Activated CD4-positive, alpha-beta T cell treated with anti-CD3 and anti-CD28 coated beads for 24 hours (primary cell): ENCODE measurements around the gene CRTC3.
"Not testable (repeated sequence)": the region's sequence is repeated elsewhere in the genome, so short reads cannot be mapped to it uniquely, and the experiment has no call there.

Experiments used
- DNase-seq, 2 donors: peaks; one replicate each; pipeline ENCODE4 v3.0.0-alpha.2; 2020; ENCODE audit warnings: low read depth in 2 of 2

The CRTC3 gene

DNA sequence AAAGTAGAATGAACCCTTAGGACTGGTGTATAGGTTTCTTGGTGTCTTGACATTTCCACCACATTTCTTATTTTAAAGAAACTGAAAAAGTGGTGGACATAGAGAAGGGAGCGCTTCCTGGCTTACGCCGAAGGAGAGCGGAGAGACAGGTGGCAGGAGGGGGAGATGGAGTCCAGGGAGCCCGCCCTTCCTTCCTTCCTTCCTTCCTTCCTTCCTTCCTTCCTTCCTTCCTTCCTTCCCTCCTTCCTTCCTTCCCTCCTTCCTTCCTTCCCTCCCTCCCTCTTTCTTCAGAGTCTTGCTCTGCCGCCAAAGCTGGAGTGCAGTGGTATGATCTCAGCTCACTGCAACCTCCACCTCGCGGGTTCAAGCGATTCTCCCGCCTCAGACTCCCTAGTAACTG is 143.6 kb downstream of the CRTC3 start:
- not testable (repeated sequence) for DNase-seq

GRCh38 chr15:90674476-90674875 is 144.8 kb downstream of the CRTC3 start:
- DNase-seq, result no peak

- DNase-seq, result no peak
Measured at GRCh38 chr15:90675464-90675863, 145.7 kb downstream of the CRTC3 start.

GRCh38 chr15:90677807-90678790 is 148.4 kb downstream of the CRTC3 start:
- no peak for DNase-seq

- no peak for DNase-seq
Measured at GRCh38 chr15:90679959-90680358, 150.2 kb downstream of the CRTC3 start.

DNA sequence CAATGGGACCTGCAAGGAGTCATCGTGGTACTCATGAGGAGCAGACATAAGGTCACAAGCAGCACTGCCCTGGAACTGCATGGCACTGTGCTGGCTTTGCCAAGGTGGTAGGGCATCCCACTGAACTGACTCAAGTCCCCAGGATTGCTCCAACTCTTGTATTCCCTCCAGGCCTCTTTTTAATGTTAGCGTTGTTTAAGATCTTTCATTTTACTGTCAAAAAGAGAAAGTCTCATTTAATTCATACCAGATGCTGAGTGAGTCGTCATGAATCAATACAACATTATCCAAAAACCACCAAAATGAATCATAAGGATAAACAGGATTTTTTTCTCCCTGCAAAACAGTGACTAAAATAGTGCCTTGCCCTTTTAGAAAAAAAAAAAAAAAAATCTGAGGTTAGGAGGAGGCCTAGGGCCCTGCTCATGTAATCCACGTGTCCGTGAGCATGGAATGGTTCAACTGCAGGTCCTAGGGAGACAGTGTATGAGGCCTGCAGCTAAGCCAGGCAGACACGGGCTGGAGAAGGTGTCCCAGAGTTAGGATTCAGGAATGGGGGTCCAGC is 150.7 kb downstream of the CRTC3 start:
- DNase-seq, result no peak

- DNase-seq, result no peak
Measured at GRCh38 chr15:90681056-90681455, 151.3 kb downstream of the CRTC3 start.

DNA sequence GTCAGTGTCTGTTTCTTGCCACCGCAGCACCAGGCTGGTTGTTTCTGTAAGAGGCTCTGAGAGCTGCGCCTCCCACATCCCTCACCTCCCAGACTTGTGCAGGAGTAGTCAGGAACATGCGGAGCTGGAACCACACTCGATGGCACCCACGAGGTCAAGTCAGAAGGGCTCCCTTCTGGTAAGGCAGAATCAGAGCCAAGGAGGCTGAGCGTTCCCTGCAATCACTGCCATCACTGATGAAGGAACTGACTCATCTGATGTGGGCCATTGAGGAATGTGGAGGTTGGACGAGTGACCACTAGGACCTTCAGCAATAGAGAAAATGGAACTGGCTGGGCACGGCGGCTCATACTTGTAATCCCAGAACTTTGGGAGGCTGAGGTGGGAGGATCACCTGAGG is 151.8 kb downstream of the CRTC3 start:
- DNase-seq, result no peak

DNA sequence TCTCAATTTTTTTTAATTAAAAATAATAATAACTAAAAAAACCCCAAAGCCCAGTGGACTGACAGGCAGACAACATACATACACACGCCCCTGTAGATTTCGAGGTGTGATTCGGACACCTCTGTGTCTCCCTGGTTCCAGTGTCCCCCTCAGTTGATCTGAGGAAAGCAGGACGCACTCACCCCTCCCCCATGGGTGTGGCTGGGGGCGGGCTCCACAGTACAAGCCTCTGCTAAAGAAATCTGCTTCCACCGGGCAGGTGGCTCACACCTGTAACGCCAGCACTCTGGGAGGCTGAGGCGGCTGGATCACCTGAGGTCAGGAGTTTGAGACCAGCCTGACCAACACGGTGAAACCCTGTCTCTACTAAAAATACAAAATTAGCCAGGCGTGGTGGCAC is 153.6 kb downstream of the CRTC3 start:
- no peak for DNase-seq

DNA sequence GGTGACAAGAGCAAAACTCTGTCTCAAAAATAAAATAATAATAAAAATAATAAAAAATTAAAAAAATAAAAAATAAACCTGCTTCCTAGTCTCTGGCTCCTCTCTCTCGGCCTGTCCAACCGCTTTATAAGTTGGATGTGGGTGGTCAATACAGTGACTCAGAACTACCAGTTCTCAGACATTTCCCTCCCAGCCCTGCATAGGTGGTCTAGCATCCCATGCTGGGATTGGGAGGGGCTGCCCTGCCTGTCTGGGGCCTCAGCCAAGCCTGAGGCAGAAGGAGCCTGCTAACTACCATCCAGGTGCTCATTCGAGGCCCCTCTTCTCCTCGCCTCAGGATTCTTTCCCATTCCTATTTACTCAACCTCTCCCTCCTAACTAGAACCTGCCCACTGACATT is 154.2 kb downstream of the CRTC3 start:
- DNase-seq, result no peak

GRCh38 chr15:90684281-90684680 is 154.6 kb downstream of the CRTC3 start:
- DNase-seq, result no peak

GRCh38 chr15:90685591-90686434 is 156.1 kb downstream of the CRTC3 start:
- DNase-seq, result no peak

GRCh38 chr15:90686435-90687218 is 156.9 kb downstream of the CRTC3 start:
- DNase-seq, result no peak

- not testable (repeated sequence) for DNase-seq
Measured at GRCh38 chr15:90689326-90689961, 159.7 kb downstream of the CRTC3 start.

- DNase-seq, result no peak
Measured at GRCh38 chr15:90690585-90690984, 160.9 kb downstream of the CRTC3 start.

- no peak for DNase-seq
Measured at GRCh38 chr15:90691369-90691768, 161.6 kb downstream of the CRTC3 start.

- DNase-seq, result no peak
Measured at GRCh38 chr15:90691982-90692773, 162.5 kb downstream of the CRTC3 start.
